ENCODE results near the gene DIPK1C.

DIPK1C gene

GRCh38 chr18:74389171-74389927 is 67.8 kb downstream of the DIPK1C start:
- TF ChIP-seq, protein P1, sequence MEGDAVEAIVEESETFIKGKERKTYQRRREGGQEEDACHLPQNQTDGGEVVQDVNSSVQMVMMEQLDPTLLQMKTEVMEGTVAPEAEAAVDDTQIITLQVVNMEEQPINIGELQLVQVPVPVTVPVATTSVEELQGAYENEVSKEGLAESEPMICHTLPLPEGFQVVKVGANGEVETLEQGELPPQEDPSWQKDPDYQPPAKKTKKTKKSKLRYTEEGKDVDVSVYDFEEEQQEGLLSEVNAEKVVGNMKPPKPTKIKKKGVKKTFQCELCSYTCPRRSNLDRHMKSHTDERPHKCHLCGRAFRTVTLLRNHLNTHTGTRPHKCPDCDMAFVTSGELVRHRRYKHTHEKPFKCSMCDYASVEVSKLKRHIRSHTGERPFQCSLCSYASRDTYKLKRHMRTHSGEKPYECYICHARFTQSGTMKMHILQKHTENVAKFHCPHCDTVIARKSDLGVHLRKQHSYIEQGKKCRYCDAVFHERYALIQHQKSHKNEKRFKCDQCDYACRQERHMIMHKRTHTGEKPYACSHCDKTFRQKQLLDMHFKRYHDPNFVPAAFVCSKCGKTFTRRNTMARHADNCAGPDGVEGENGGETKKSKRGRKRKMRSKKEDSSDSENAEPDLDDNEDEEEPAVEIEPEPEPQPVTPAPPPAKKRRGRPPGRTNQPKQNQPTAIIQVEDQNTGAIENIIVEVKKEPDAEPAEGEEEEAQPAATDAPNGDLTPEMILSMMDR (IDR thresholded peaks at IDR 0.05; ENCODE audit: low read depth, low read length) = no peak
- no peak overlapping the region for H3K4me3 ChIP-seq (ENCODE audit: low read depth, low read length)

GRCh38 chr18:74388227-74388626 is 68.9 kb downstream of the DIPK1C start:
- H3K4me3 ChIP-seq (ENCODE audit: low read depth, low read length) = no peak overlapping the region
- TF ChIP-seq, protein P1 (IDR thresholded peaks at IDR 0.05; ENCODE audit: low read depth, low read length) = no peak

DNA sequence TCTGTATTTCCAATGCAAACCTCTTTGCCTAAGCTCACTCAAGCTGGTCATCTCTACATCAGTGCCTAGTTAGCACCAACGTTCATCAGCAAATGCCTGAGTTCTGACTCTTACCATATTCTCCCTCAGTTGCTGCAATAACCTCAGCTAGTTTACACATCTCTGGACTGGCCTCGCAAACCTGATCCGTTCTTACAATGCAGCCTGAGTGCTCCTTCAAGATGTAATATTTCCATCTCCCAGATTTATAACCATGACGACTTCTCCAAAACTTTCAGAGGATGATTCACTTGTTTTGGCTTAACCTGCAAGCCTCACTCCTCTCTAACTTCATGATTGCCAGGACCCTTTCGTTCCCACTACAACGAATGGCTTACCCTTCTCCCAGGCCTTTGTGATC is 69.7 kb downstream of the DIPK1C start:
- H3K4me3 ChIP-seq (ENCODE audit: low read depth, low read length) = no peak overlapping the region
- TF ChIP-seq, protein P1 (IDR thresholded peaks at IDR 0.05; ENCODE audit: low read depth, low read length) = no peak
